PC-3 (cell line): ENCODE data around the gene BBC3.

Experiments
- CTCF ChIP-seq: fragments of 300-600 bp; sonication (generic); conservative IDR thresholded peaks from 2 replicates; pipeline ENCODE4 v1.5.1; 2017; ENCODE audit warnings: antibody characterized with exemption, low read depth, mild to moderate bottlenecking, low read length
- EZH2 ChIP-seq: fragments of 300-600 bp; sonication (generic); IDR thresholded peaks from one replicate; pipeline ENCODE4 v1.6.1; 2017; ENCODE audit warnings: antibody characterized with exemption, mild to moderate bottlenecking, low read length; ENCODE audit not compliant: unreplicated experiment
- EZH2phosphoT487 ChIP-seq: fragments of 300-600 bp; sonication (generic); IDR thresholded peaks from 2 replicates; pipeline ENCODE4 v1.6.1; 2018; ENCODE audit warnings: mild to moderate bottlenecking, antibody characterized with exemption, low read length, borderline replicate concordance

GRCh38 chr19:47266401-47266941, 35.5 kb upstream of the BBC3 start:
- TF ChIP-seq EZH2 (no peak), CTCF (no peak), EZH2phosphoT487 (no peak)
